GM21786 (cell line): ENCODE data around the gene DPCD.

Source experiments
- ATAC-seq: cut with Tn5 transposase; IDR thresholded peaks from one replicate; pipeline ENCODE4 v1.9.1; 2021; ENCODE audit not compliant: unreplicated experiment

DPCD gene

DNA sequence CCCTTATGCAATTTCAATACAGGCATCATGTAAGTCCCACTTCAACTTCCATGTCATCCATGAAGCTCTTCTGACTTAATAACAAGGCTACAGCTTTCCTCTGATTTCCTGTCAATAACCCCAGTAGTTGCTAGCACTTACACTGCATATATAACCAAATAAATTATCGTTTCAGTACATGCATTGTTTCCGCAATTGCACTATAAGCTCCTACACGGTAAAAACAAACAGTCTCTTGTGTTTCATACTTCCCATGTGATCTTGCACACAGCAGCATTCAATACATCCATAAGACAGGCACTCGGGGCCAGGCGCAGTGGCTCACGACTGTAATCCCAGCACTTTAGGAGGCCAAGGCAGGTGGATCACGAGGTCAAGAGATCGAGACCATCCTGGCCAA, 65.4 kb downstream of the DPCD start:
- no peak for ATAC-seq

DNA sequence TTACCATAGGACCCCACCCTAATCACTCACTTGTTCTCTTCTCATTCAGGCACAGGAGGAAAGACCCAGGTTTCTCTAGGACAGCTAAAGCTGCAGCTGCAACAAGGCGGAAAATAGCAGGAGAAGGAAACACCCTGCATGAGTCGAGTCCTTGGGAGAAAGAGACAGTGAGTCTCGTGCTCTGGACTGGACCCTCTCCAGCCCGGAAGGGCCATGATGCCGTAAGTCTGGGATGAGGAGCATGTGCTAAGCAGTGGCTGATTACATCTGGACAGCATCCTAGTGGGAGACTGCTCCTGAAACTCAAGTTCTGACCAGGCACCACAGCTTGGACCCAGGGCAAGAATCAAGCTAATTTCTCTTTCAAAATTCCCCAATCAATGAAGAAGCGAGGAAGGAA, 67.4 kb downstream of the DPCD start:
- no peak for ATAC-seq

DNA sequence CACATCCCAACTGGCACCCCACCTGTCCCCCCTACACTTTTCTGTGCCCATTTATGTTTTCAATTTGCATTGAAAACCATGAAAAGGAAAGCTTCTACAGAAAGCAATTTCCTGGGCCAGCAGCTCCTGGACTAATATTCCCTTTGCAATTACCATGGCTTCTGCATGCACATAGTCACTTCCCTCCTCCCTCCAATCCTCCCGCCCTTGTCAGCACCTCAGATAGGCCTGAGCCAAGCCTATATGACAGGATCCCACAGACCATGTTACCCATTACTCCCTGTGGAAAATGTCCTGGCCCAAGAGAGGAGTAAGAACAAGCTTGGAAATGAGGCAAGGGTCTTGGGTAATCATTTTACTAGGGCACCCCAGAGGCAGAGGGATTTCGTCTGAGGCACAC, 68.8 kb downstream of the DPCD start:
- ATAC-seq = no peak

DNA sequence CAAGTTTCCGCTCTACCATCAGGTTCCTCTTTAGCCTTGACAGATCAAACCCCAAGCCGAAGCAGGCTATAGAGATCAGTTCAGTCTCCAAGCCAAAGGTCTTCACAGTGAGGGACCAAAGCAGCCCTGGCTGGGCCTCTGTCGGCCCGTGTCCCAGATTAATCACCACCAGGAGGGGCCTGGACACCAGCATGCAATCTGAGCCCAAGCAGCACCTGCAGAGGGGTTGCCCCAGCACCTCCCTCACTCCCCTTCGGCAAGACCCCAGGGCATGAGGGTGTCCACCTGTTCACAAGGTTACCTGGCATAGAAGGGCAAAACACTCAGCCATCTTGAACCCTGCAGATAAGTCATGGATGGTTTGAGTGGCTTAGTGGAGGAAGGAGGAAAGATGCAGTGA, 70.9 kb downstream of the DPCD start:
- ATAC-seq = no peak
